22Rv1 (cell line): ENCODE data around the gene CUX1.

Experiments
- ZFX ChIP-seq: fragments of 450-650 bp; IDR thresholded peaks from 2 replicates; pipeline ENCODE4 v1.6.1; 2017; ENCODE audit warnings: antibody characterized with exemption, borderline replicate concordance
- TF ChIP-seq, protein P1 (sequence below): fragments of 450-650 bp; IDR thresholded peaks from 2 replicates; pipeline ENCODE4 v1.5.1; 2017; ENCODE audit warnings: mild to moderate bottlenecking

DNA sequence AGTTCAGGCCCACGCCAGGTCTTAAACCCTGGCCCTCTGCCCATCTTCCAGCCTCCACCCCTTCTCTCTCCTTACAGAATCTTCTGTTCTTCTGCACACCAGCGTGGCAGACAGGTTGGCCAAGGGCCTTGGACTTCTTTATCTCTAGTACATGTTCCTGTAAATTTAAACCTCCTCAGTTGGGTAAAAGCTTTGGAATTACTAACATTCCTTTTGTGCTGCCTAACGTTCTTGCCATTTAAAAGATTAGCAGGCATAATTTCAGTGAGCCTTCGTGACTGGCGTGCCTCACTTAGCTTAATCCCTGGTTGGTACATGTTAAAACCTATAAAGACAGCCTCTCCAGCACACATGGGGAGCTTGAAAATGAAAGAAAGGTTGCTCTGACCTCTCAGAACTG lies 192.2 kb downstream of the CUX1 start:
- TF ChIP-seq, protein P1, sequence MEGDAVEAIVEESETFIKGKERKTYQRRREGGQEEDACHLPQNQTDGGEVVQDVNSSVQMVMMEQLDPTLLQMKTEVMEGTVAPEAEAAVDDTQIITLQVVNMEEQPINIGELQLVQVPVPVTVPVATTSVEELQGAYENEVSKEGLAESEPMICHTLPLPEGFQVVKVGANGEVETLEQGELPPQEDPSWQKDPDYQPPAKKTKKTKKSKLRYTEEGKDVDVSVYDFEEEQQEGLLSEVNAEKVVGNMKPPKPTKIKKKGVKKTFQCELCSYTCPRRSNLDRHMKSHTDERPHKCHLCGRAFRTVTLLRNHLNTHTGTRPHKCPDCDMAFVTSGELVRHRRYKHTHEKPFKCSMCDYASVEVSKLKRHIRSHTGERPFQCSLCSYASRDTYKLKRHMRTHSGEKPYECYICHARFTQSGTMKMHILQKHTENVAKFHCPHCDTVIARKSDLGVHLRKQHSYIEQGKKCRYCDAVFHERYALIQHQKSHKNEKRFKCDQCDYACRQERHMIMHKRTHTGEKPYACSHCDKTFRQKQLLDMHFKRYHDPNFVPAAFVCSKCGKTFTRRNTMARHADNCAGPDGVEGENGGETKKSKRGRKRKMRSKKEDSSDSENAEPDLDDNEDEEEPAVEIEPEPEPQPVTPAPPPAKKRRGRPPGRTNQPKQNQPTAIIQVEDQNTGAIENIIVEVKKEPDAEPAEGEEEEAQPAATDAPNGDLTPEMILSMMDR, result no peak
- no peak for TF ChIP-seq ZFX
